ENCODE data around the gene C10orf90.

The C10orf90 gene

DNA sequence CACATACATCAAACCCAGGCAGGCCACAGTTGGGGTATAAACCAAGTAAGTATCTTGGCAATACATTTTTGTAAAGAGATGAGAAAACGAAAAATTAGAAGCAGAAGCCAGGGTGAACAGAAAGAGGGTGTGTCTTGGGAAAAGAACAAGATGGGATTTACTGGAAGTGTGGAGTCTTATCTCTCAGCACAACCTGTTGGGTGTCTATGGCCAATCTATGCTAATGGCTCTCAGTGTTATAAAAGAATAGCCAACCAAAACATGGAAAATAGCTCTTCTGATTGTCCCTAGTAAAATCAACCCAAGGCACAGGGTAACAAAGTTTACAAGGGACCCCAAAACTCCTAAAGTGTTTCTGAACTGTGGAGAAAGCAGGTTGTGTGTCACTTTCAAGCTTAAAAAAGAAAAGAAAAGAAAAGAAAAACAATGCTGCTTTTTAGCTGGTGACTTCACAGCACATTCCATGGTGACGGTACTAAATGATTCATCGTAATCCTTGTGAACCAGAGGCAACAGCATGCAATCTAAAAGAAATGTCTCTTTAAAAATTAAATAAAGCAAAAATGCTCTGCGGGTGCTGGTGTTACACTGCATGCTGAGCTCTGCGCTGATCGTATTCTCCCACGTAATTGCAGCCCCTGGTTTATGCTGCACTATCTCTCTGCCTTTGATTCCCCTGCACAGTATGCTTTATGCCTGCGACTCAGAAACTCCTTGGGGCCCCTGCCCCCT is 100.8 kb downstream of the C10orf90 start (continued):
- TF ChIP-seq, protein P1, sequence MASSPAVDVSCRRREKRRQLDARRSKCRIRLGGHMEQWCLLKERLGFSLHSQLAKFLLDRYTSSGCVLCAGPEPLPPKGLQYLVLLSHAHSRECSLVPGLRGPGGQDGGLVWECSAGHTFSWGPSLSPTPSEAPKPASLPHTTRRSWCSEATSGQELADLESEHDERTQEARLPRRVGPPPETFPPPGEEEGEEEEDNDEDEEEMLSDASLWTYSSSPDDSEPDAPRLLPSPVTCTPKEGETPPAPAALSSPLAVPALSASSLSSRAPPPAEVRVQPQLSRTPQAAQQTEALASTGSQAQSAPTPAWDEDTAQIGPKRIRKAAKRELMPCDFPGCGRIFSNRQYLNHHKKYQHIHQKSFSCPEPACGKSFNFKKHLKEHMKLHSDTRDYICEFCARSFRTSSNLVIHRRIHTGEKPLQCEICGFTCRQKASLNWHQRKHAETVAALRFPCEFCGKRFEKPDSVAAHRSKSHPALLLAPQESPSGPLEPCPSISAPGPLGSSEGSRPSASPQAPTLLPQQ (tag by site-specific recombination; IDR thresholded peaks at IDR 0.05): no peak
- TF ChIP-seq ZNF830 (tag by site-specific recombination; IDR thresholded peaks at IDR 0.05; ENCODE audit: low read depth) (no peak), ZNF670 (tag by site-specific recombination; IDR thresholded peaks at IDR 0.05; ENCODE audit: low read depth) (no peak), ZNF423 (tag by site-specific recombination; IDR thresholded peaks at IDR 0.05) (no peak), ZNF133 (tag by site-specific recombination; IDR thresholded peaks at IDR 0.05) (no peak), ZNF274 (IDR thresholded peaks at IDR 0.05; ENCODE audit: low read length) (no peak), ZNF274 (tag by site-specific recombination; IDR thresholded peaks at IDR 0.05; ENCODE audit: borderline replicate concordance) (no peak), ZNF777 (tag by site-specific recombination; IDR thresholded peaks at IDR 0.05; ENCODE audit: borderline replicate concordance) (no peak), ZNF394 (tag by site-specific recombination; IDR thresholded peaks at IDR 0.05; ENCODE audit: borderline replicate concordance) (no peak), ZNF549 (tag by site-specific recombination; IDR thresholded peaks at IDR 0.05) (no peak), ZBTB20 (tag by site-specific recombination; IDR thresholded peaks at IDR 0.05) (peak; percentile 31; the same call in 1 of the 2 replicates), YY1 (tag by site-specific recombination; IDR thresholded peaks at IDR 0.05) (no peak)
- TF ChIP-seq, protein P2, sequence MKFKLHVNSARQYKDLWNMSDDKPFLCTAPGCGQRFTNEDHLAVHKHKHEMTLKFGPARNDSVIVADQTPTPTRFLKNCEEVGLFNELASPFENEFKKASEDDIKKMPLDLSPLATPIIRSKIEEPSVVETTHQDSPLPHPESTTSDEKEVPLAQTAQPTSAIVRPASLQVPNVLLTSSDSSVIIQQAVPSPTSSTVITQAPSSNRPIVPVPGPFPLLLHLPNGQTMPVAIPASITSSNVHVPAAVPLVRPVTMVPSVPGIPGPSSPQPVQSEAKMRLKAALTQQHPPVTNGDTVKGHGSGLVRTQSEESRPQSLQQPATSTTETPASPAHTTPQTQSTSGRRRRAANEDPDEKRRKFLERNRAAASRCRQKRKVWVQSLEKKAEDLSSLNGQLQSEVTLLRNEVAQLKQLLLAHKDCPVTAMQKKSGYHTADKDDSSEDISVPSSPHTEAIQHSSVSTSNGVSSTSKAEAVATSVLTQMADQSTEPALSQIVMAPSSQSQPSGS (tag by site-specific recombination; IDR thresholded peaks at IDR 0.05; ENCODE audit: low read depth): no peak
- TF ChIP-seq, protein P3, sequence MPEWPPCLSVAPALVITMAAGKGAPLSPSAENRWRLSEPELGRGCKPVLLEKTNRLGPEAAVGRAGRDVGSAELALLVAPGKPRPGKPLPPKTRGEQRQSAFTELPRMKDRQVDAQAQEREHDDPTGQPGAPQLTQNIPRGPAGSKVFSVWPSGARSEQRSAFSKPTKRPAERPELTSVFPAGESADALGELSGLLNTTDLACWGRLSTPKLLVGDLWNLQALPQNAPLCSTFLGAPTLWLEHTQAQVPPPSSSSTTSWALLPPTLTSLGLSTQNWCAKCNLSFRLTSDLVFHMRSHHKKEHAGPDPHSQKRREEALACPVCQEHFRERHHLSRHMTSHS (tag by site-specific recombination; IDR thresholded peaks at IDR 0.05): no peak
- TF ChIP-seq, protein P4, sequence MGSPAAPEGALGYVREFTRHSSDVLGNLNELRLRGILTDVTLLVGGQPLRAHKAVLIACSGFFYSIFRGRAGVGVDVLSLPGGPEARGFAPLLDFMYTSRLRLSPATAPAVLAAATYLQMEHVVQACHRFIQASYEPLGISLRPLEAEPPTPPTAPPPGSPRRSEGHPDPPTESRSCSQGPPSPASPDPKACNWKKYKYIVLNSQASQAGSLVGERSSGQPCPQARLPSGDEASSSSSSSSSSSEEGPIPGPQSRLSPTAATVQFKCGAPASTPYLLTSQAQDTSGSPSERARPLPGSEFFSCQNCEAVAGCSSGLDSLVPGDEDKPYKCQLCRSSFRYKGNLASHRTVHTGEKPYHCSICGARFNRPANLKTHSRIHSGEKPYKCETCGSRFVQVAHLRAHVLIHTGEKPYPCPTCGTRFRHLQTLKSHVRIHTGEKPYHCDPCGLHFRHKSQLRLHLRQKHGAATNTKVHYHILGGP (tag by site-specific recombination; IDR thresholded peaks at IDR 0.05): no peak

DNA sequence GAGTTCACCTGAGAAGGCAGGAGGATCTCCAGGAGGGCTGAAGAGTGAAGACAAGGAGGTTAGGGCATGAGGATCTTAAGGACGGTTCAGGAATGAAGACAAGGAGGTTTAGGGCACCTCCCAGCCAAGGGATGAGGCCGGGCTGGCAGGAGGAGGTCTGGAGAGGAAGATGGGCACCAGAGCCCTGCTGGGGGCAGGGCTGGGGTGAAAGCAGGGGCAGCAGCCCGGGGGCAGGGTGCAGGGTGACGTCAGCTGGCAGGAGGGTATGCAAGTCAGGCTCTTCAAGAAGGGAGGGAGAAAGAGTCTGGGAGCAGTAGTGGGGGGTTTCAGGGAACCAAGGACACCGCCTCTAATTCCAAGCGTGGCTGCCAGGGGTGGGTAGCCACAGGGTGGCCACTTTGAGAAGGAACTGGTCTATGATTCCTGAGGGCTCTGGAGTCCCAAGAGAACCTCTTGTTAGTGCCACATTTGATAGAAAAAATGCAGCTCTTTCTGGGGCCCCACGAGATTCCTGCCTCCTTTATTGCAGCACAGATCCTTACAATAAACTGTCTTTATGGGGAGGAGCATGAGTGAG is 101.6 kb downstream of the C10orf90 start:
- Histone ChIP-seq H3K27ac (ENCODE audit: extremely low read depth, low read depth, low read length) (no peak overlapping the region), H3K4me1 (ENCODE audit: control insufficient read depth, insufficient read depth, low read length) (peaks cover 11% of the 10 kb centered on the region), H3K9me3 (ENCODE audit: control insufficient read depth, insufficient read depth, low read depth, low read length) (no peaks in the 10 kb centered on the region), H3K4me3 (ENCODE audit: low read depth, low read length) (no peak overlapping the region), H3K36me3 (ENCODE audit: control insufficient read depth in 2 of 2, insufficient read depth in 1 of 2, low read length in 2 of 2) (no peaks in the 10 kb centered on the region)
- CTCF ChIA-PET: no interaction called here
- POLR2A ChIA-PET: no interaction called here
- TF ChIP-seq GLIS2 (tag by site-specific recombination; IDR thresholded peaks at IDR 0.05): peak; percentile 47; the same call in 1 of the 2 replicates
- TF ChIP-seq GLIS1 (tag by site-specific recombination; IDR thresholded peaks at IDR 0.05): peak; percentile 56
- TF ChIP-seq ZNF433 (tag by site-specific recombination; IDR thresholded peaks at IDR 0.05; ENCODE audit: low read depth): no peak
- TF ChIP-seq, protein P5, sequence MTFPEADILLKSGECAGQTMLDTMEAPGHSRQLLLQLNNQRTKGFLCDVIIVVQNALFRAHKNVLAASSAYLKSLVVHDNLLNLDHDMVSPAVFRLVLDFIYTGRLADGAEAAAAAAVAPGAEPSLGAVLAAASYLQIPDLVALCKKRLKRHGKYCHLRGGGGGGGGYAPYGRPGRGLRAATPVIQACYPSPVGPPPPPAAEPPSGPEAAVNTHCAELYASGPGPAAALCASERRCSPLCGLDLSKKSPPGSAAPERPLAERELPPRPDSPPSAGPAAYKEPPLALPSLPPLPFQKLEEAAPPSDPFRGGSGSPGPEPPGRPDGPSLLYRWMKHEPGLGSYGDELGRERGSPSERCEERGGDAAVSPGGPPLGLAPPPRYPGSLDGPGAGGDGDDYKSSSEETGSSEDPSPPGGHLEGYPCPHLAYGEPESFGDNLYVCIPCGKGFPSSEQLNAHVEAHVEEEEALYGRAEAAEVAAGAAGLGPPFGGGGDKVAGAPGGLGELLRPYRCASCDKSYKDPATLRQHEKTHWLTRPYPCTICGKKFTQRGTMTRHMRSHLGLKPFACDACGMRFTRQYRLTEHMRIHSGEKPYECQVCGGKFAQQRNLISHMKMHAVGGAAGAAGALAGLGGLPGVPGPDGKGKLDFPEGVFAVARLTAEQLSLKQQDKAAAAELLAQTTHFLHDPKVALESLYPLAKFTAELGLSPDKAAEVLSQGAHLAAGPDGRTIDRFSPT (tag by site-specific recombination; IDR thresholded peaks at IDR 0.05): 0 out of 2 replicates have a peak, but pooled peaks have one; percentile 29
- TF ChIP-seq SETDB1 (IDR thresholded peaks at IDR 0.05; ENCODE audit: insufficient read length, low read length): no peak
- TF ChIP-seq, protein P6, sequence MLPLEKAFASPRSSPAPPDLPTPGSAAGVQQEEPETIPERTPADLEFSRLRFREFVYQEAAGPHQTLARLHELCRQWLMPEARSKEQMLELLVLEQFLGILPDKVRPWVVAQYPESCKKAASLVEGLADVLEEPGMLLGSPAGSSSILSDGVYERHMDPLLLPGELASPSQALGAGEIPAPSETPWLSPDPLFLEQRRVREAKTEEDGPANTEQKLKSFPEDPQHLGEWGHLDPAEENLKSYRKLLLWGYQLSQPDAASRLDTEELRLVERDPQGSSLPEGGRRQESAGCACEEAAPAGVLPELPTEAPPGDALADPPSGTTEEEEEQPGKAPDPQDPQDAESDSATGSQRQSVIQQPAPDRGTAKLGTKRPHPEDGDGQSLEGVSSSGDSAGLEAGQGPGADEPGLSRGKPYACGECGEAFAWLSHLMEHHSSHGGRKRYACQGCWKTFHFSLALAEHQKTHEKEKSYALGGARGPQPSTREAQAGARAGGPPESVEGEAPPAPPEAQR (tag by site-specific recombination; IDR thresholded peaks at IDR 0.05): no peak
- TF ChIP-seq ZNF626 (tag by site-specific recombination; IDR thresholded peaks at IDR 0.05): no peak
- no peak for TF ChIP-seq ZNF555 (tag by site-specific recombination; conservative IDR thresholded peaks at IDR 0.05)
- no peak for TF ChIP-seq ZNF155 (tag by site-specific recombination; IDR thresholded peaks at IDR 0.05)
- TF ChIP-seq, protein P7, sequence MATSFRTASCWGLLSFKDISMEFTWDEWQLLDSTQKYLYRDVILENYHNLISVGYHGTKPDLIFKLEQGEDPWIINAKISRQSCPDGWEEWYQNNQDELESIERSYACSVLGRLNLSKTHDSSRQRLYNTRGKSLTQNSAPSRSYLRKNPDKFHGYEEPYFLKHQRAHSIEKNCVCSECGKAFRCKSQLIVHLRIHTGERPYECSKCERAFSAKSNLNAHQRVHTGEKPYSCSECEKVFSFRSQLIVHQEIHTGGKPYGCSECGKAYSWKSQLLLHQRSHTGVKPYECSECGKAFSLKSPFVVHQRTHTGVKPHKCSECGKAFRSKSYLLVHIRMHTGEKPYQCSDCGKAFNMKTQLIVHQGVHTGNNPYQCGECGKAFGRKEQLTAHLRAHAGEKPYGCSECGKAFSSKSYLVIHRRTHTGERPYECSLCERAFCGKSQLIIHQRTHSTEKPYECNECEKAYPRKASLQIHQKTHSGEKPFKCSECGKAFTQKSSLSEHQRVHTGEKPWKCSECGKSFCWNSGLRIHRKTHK (tag by site-specific recombination; IDR thresholded peaks at IDR 0.05): no peak
- TF ChIP-seq ZBTB48 (tag by site-specific recombination; IDR thresholded peaks at IDR 0.05): no peak

All from HEK293 (cell line).